AG04449 (cell line): Measurements from ENCODE around the gene PRMT6.
A peak's percentile ranks its signal among the peaks of the same experiment; 100 is the strongest.
"Not testable (repeated sequence)": the region's sequence is repeated elsewhere in the genome, so short reads cannot be mapped to it uniquely, and the experiment has no call there.

Experiments
- CTCF ChIA-PET: fragments of 350-600 bp; formaldehyde crosslinking; extraction: SDS; loops from one replicate; lab custom pipeline; 2021; ENCODE audit warnings: antibody characterized with exemption; lab: Yijun Ruan, JAX
- POLR2A ChIA-PET: fragments of 400-600, 350-600 bp; formaldehyde crosslinking; extraction: SDS; loops from one replicate; lab custom pipeline; 2020; ENCODE audit warnings: antibody characterized with exemption, inconsistent platforms; lab: Yijun Ruan, JAX
- DNase-seq: peaks from one replicate; pipeline ENCODE4 v3.0.0-alpha.2; 2010; ENCODE audit warnings: low read depth, low spot score
- H3K4me3 ChIP-seq: 2 replicates; pipeline ENCODE4 v1.5.1; 2011; ENCODE audit warnings: low read depth, mild to moderate bottlenecking, control low read depth, low read length
- TF ChIP-seq, protein P1 (sequence below): IDR thresholded peaks from one replicate; pipeline ENCODE4 v1.5.1; 2011; ENCODE audit warnings: mild to moderate bottlenecking, moderate library complexity, low read length, control low read depth, inconsistent platforms; ENCODE audit not compliant: insufficient read depth; ENCODE audit errors: missing control alignments

Gene PRMT6

GRCh38 chr1:107061886-107062285 lies 5.4 kb downstream of the PRMT6 start:
- POLR2A ChIA-PET = no interaction called here
- no peak overlapping the region for H3K4me3 ChIP-seq
- CTCF ChIA-PET = no interaction called here
- no peak for DNase-seq
- TF ChIP-seq, protein P1, sequence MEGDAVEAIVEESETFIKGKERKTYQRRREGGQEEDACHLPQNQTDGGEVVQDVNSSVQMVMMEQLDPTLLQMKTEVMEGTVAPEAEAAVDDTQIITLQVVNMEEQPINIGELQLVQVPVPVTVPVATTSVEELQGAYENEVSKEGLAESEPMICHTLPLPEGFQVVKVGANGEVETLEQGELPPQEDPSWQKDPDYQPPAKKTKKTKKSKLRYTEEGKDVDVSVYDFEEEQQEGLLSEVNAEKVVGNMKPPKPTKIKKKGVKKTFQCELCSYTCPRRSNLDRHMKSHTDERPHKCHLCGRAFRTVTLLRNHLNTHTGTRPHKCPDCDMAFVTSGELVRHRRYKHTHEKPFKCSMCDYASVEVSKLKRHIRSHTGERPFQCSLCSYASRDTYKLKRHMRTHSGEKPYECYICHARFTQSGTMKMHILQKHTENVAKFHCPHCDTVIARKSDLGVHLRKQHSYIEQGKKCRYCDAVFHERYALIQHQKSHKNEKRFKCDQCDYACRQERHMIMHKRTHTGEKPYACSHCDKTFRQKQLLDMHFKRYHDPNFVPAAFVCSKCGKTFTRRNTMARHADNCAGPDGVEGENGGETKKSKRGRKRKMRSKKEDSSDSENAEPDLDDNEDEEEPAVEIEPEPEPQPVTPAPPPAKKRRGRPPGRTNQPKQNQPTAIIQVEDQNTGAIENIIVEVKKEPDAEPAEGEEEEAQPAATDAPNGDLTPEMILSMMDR = no peak

DNA sequence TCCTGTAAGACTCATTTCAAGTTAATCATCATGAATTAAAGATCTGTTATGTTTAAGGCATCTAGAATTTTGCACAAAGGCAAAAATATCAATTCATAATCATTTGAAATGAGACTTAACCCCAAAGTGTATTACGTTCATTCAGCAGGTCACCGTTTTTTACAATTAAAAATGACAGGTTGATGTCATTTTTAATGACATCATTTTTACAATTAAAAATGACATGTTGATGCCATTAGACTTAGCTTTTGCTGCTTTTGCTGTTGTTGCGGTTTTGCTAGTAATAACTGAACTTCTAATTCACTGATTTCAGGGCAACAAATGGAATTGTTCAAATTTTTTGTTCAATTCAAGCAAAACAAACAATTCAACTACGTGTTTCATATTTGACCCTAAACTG lies 17.0 kb downstream of the PRMT6 start:
- DNase-seq = no peak
- ChIA-PET POLR2A (no interaction called here), CTCF (no interaction called here)
- TF ChIP-seq, protein P1 = no peak
- H3K4me3 ChIP-seq = no peak overlapping the region

DNA sequence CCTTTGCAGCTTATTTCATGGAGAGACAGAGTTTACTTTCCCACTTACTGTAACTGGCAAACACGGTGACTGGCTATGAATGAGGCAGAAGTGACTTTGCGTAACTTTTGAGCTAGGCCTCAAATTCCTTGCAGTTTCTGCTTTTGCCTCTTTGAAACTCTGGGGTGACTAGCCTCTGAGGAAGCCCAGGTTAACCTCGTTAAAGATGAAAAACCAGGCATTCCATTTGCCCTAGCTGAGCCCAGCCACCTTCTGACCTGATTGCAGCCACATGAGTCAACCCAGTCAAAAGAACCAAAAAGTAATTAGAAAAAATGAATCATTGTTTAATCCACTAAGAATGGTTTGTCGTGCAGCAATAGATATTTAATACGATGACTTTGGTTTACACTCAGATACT lies 20.4 kb downstream of the PRMT6 start:
- POLR2A ChIA-PET = no interaction called here
- CTCF ChIA-PET = interaction anchor here (0.8 to 1.3 kb wide), 2 partner anchors 66 to 200 kb away, joined by 3 read pairs; no protein-coding TSS in a partner anchor
- TF ChIP-seq, protein P1 = no peak
- no peak overlapping the region for H3K4me3 ChIP-seq
- DNase-seq = peak; percentile 50

DNA sequence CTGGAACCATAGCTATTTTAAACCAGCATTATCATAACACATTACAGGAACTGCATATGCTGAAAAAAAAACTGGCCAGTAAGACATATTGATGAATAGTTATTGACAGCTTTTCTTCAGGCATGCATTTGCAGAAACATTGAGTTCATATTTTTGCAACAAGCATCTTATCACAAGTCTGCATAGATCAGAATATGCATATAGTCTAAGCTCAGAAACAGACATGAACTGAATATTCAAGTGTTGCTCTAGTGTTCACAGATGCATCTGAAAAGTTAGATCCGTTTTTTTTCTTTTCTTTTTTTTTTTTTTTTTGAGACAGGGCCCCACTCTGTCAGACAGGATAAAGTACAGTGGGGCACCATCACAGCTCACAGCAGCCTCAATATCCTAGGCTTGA lies 22.8 kb downstream of the PRMT6 start:
- POLR2A ChIA-PET = no interaction called here
- no peak for DNase-seq
- H3K4me3 ChIP-seq = no peak overlapping the region
- TF ChIP-seq, protein P1 = no peak
- CTCF ChIA-PET = no interaction called here

DNA sequence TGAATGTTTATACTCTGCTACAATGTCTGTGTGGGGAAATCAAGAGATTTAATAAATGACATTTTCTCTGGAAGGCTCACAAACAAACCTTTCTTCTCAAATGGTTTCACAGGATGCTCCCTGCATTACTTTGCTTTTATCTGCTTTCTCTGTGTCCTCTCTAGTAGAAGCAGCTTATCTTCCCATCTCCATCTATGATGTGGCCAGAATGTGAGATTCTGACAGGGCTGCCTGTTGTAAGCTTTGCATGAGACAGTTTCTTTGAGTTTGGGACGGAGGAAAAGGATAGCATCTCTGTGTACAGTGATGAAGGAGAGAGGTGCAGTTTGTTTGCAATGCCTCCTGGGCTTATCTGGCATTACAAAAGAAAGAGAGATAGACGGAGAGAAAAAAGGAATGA lies 24.6 kb downstream of the PRMT6 start:
- POLR2A ChIA-PET = no interaction called here
- TF ChIP-seq, protein P1 = no peak
- no peak for DNase-seq
- H3K4me3 ChIP-seq = no peak overlapping the region
- CTCF ChIA-PET = no interaction called here

GRCh38 chr1:107091418-107091817 lies 34.9 kb downstream of the PRMT6 start:
- POLR2A ChIA-PET = no interaction called here
- no peak overlapping the region for H3K4me3 ChIP-seq
- TF ChIP-seq, protein P1 = no peak
- CTCF ChIA-PET = no interaction called here
- DNase-seq = no peak

GRCh38 chr1:107093395-107093794 lies 36.9 kb downstream of the PRMT6 start:
- DNase-seq, H3K4me3 ChIP-seq, CTCF ChIA-PET, POLR2A ChIA-PET: not testable (repeated sequence)
